Nephron progenitor cell (in vitro differentiated cells): ENCODE measurements around the gene LMBR1.

Experiments used
- DNase-seq: peaks from one replicate; pipeline ENCODE4 v3.0.0; 2021
- H3K27ac Mint-ChIP-seq: 2 replicates; pipeline ENCODE4 v1.8.0; 2021; ENCODE audit warnings: mild to moderate bottlenecking, moderate library complexity, mixed read lengths
- H3K27me3 Mint-ChIP-seq: 2 replicates; pipeline ENCODE4 v1.8.0; 2021; ENCODE audit warnings: mild to moderate bottlenecking, low read depth, mixed read lengths; ENCODE audit not compliant: poor library complexity
- H3K36me3 Mint-ChIP-seq: 2 replicates; pipeline ENCODE4 v1.8.0; 2021; ENCODE audit warnings: low read depth, mixed read lengths
- H3K4me1 Mint-ChIP-seq: 2 replicates; pipeline ENCODE4 v1.8.0; 2021; ENCODE audit warnings: mixed read lengths
- H3K4me3 Mint-ChIP-seq: 2 replicates; pipeline ENCODE4 v1.8.0; 2021; ENCODE audit warnings: mild to moderate bottlenecking, moderate library complexity, mixed read lengths
- H3K9me3 Mint-ChIP-seq: 2 replicates; pipeline ENCODE4 v1.8.0; 2021; ENCODE audit warnings: mild to moderate bottlenecking, moderate library complexity, mixed read lengths
- TF ChIP-seq, protein P1 (sequence below): fragments of 200-600 bp; sonication (generic); IDR thresholded peaks from 2 replicates; pipeline ENCODE4 v1.5.0; 2021; ENCODE audit warnings: antibody characterized with exemption

Gene LMBR1

DNA sequence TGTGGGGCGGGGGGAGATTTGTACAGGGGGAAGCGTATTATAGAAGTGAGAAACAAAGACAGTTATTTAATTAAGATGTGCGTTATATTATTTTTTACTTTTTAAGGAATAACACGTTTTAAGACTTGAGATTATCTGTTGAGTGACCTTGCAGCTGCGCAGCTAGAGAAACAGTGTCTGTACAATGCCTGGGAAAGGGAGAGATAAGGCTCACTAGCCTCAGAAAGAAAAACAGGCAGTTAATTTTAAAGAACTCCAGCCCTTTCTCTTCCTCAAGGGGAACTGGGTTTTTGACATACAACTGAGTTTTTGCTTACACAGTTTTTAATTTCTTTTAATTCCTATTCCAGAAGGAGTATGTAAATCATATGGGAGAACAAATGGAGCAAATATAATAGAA is 50.7 kb downstream of the LMBR1 start:
- no peaks in the 10 kb centered on the region for H3K9me3 Mint-ChIP-seq
- H3K4me1 Mint-ChIP-seq: peaks cover 10% of the 10 kb centered on the region
- H3K4me3 Mint-ChIP-seq: no peak overlapping the region
- no peak overlapping the region for H3K27ac Mint-ChIP-seq
- peaks cover 14% of the 10 kb centered on the region for H3K36me3 Mint-ChIP-seq
- TF ChIP-seq, protein P1, sequence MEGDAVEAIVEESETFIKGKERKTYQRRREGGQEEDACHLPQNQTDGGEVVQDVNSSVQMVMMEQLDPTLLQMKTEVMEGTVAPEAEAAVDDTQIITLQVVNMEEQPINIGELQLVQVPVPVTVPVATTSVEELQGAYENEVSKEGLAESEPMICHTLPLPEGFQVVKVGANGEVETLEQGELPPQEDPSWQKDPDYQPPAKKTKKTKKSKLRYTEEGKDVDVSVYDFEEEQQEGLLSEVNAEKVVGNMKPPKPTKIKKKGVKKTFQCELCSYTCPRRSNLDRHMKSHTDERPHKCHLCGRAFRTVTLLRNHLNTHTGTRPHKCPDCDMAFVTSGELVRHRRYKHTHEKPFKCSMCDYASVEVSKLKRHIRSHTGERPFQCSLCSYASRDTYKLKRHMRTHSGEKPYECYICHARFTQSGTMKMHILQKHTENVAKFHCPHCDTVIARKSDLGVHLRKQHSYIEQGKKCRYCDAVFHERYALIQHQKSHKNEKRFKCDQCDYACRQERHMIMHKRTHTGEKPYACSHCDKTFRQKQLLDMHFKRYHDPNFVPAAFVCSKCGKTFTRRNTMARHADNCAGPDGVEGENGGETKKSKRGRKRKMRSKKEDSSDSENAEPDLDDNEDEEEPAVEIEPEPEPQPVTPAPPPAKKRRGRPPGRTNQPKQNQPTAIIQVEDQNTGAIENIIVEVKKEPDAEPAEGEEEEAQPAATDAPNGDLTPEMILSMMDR: no peak
- no peak for DNase-seq
- no peaks in the 10 kb centered on the region for H3K27me3 Mint-ChIP-seq

DNA sequence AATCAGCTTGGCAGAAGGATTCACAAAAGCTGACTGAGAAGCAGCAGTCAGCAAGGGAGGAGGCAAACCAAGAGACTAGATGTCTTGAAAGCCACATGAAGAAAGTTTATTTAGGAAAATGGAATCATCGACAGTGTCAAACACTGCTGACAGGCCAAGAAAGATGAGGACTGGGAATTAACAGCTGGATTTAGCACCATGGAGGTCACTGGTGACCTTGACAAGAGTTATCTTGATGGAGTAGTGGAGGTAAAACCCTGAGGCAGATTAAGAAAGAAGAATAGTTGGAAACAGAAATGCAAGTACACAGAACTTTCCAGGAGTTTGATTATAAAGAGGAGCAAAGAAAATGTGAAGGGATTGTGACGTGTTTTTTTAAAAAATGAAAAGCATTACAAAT is 51.5 kb downstream of the LMBR1 start:
- H3K4me1 Mint-ChIP-seq: peaks cover 10% of the 10 kb centered on the region
- no peak overlapping the region for H3K4me3 Mint-ChIP-seq
- H3K27me3 Mint-ChIP-seq: no peaks in the 10 kb centered on the region
- TF ChIP-seq, protein P1: no peak
- H3K9me3 Mint-ChIP-seq: no peaks in the 10 kb centered on the region
- H3K36me3 Mint-ChIP-seq: peaks cover 14% of the 10 kb centered on the region
- H3K27ac Mint-ChIP-seq: no peak overlapping the region
- no peak for DNase-seq

DNA sequence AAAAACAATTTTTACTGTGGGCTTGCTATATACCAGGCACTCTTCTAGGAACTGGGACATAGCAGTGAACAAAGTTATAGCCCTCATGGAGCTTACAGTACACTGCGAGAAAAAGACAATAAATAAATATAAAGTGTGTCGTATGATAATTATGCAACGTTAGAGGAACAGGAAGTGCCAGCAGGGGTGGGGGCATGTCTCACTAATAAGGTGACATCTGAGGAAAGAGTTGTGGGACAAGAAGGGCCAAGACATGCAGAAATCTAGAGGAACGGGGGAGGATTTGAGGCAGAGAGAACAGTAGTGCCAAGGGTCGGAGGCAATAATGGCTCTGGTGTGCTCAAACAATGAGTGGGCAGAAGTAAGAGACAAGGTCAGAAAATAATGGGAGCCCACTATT is 52.8 kb downstream of the LMBR1 start:
- H3K36me3 Mint-ChIP-seq: peaks cover 19% of the 10 kb centered on the region
- TF ChIP-seq, protein P1: no peak
- H3K4me3 Mint-ChIP-seq: no peak overlapping the region
- H3K4me1 Mint-ChIP-seq: peaks cover 10% of the 10 kb centered on the region
- no peak for DNase-seq
- peak overlapping the region; percentile 76 for H3K27ac Mint-ChIP-seq
- no peaks in the 10 kb centered on the region for H3K27me3 Mint-ChIP-seq
- no peaks in the 10 kb centered on the region for H3K9me3 Mint-ChIP-seq

DNA sequence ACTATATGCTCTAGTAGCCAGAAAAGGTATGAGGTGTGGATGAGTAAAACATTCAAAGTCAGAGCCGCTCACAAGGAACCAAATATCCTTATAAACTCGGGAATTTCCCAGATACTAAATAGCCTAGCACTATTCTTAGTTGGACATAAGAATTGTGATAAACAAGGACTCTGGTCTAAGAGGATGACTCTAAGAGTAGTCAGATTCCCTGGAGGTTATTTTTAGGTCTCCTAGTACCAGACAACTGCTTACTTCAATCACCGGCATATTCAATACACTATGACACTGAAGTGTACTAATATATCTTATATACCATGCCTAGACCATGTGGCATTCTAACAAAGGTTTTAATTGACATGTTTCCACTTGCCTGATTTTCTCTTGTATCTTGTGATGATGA is 56.5 kb downstream of the LMBR1 start:
- Mint-ChIP-seq H3K27me3 (no peaks in the 10 kb centered on the region), H3K36me3 (peaks cover 32% of the 10 kb centered on the region), H3K4me1 (peaks cover 10% of the 10 kb centered on the region), H3K27ac (no peak overlapping the region), H3K4me3 (no peak overlapping the region), H3K9me3 (no peaks in the 10 kb centered on the region)
- TF ChIP-seq, protein P1: no peak
- no peak for DNase-seq

DNA sequence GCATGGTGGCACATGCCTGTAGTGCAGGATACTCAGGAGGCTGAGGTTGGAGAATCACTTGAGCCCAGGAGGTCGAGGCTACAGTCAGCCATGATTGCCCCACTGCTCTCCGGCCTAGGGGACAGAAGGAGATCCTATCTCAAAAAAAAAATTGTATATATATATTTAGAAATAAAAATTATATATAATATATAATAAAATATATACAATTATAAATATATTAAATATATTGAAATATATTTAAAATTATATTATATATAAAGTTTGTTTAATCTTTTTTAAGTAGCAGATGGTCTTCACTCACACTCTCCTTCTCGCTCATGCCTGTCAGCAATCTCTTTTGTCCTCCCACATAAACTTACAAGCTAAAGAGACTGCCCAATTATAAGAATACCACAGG is 58.5 kb downstream of the LMBR1 start:
- no peak for DNase-seq
- TF ChIP-seq, protein P1: no peak
- Mint-ChIP-seq H3K27me3 (no peaks in the 10 kb centered on the region), H3K9me3 (no peaks in the 10 kb centered on the region), H3K36me3 (peaks cover 48% of the 10 kb centered on the region), H3K4me3 (no peak overlapping the region), H3K27ac (no peak overlapping the region), H3K4me1 (peaks cover under 1% of the 10 kb centered on the region)

DNA sequence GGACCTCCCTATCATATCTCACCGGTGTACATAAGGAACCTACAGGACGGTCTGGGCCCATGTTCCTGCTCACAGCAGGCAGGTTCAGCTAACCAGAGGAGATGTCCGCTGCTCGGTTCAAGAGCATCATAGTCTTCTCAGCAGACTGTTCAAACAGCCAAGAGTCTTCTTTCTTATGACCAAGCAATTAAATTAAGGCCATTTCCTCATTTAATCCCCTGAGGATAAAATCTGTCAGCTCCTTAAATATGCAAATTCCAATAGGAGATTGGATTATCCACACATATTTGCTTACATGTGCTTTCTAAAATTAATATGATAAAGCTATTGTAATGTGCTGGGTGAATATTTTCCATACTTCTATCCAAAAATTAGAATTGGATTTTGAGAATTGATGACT is 59.7 kb downstream of the LMBR1 start:
- no peak for DNase-seq
- TF ChIP-seq, protein P1: no peak

More for the DNA sequence above, 59.7 kb downstream of the LMBR1 start:
- Mint-ChIP-seq H3K4me1 (no peaks in the 10 kb centered on the region), H3K4me3 (no peak overlapping the region), H3K27ac (no peak overlapping the region), H3K36me3 (peaks cover 41% of the 10 kb centered on the region), H3K27me3 (no peaks in the 10 kb centered on the region), H3K9me3 (no peaks in the 10 kb centered on the region)
